Panc1 (cell line): ENCODE data around the gene SLC44A1. TPM values are rescaled to one million over a fixed set of nuclear protein-coding genes. Genes with fewer than 3 reads are reported as not detected.

Experiments used
- ATAC-seq: fragments of 200-7000 bp; cut with Tn5 transposase; 2 replicates; pipeline ENCODE4 v1.9.1; 2020; ENCODE audit warnings: mild to moderate bottlenecking, moderate library complexity
- BruUV-seq: library from RNA; stranded (reverse); fragments of 400-500 nt; replicated peaks from 2 replicates; lab custom pipeline; 2021; lab: Mats Ljungman, UMichigan
- CTCF ChIA-PET: fragments of 300-600 bp; sonication (Branson Sonifier 250); formaldehyde crosslinking; loops from one replicate; lab custom pipeline; 2022; ENCODE audit warnings: antibody characterized with exemption; lab: Charles Lee
- POLR2A ChIA-PET: fragments of 300-600 bp; sonication (Branson Sonifier 250); formaldehyde crosslinking; loops from one replicate; lab custom pipeline; 2022; ENCODE audit warnings: antibody characterized with exemption; lab: Charles Lee
- DNase-seq: peaks from one replicate; pipeline ENCODE4 v3.0.0-alpha.2; 2010; ENCODE audit warnings: low read depth, low spot score
- H3K27ac ChIP-seq: 2 replicates; pipeline ENCODE4 v1.5.1; 2011; ENCODE audit warnings: mild to moderate bottlenecking, low read length, inconsistent platforms
- H3K27me3 ChIP-seq: fragments of 200-500 bp; sonication (Bioruptor generic); 2 replicates; pipeline ENCODE4 v1.6.0; 2014; ENCODE audit warnings: low read length, inconsistent platforms; ENCODE audit not compliant: control insufficient read depth, insufficient read depth
- H3K36me3 ChIP-seq: fragments of 200-500 bp; sonication (Bioruptor generic); 2 replicates; pipeline ENCODE4 v1.5.1; 2014; ENCODE audit warnings: inconsistent platforms, mild to moderate bottlenecking, low read length, moderate library complexity; ENCODE audit not compliant: control insufficient read depth, insufficient read depth
- H3K4me1 ChIP-seq: 2 replicates; pipeline ENCODE4 v1.5.1; 2011; ENCODE audit warnings: inconsistent platforms, mild to moderate bottlenecking, low read length, moderate library complexity; ENCODE audit not compliant: control insufficient read depth, insufficient read depth
- H3K4me3 ChIP-seq, 2 experiments: 2 replicates each; pipeline ENCODE4 v1.5.1; 2011 to 2012; ENCODE audit warnings: low read depth in 2 of 2, low read length in 2 of 2, mild to moderate bottlenecking in 2 of 2, inconsistent platforms in 1 of 2, moderate library complexity in 1 of 2
- H3K9me3 ChIP-seq: fragments of 200-500 bp; sonication (Bioruptor generic); 2 replicates; pipeline ENCODE4 v1.5.1; 2014; ENCODE audit warnings: low read depth, mild to moderate bottlenecking, inconsistent platforms, low read length, moderate library complexity; ENCODE audit not compliant: control insufficient read depth, insufficient read depth
- CTCF ChIP-seq: fragments of 450-650 bp; IDR thresholded peaks from 2 replicates; pipeline ENCODE4 v1.5.1; 2017; ENCODE audit warnings: mild to moderate bottlenecking
- POLR2AphosphoS5 ChIP-seq: IDR thresholded peaks from 2 replicates; pipeline ENCODE4 v1.6.1; 2012; ENCODE audit warnings: mild to moderate bottlenecking, low read depth, low read length, moderate library complexity
- SIN3A ChIP-seq: IDR thresholded peaks from 2 replicates; pipeline ENCODE4 v1.6.1; 2012; ENCODE audit warnings: low read depth, mild to moderate bottlenecking, low read length, moderate library complexity, borderline replicate concordance; ENCODE audit not compliant: insufficient read depth
- TCF7L2 ChIP-seq: IDR thresholded peaks from 2 replicates; pipeline ENCODE4 v1.6.1; 2011; ENCODE audit warnings: mild to moderate bottlenecking, low read depth, low read length, inconsistent platforms
- in situ Hi-C: cut with HindIII; loops from 2 replicates; pipeline ENCODE4 v1.10.0; 2016; ENCODE audit warnings: low sequenced_read_pairs, low pct_unique_long_range_greater_than_20kb
- intact Hi-C: fragments of 100-400 bp; cut with micrococcal nuclease; formaldehyde crosslinking; loops from one replicate; pipeline ENCODE4 v1.10.0; 2022; ENCODE audit not compliant: unreplicated experiment
- total RNA-seq: library from RNA; stranded (reverse); gene quantifications from one replicate; pipeline ENCODE4 v1.2.1, GENCODE V29; 2021; ENCODE audit not compliant: unreplicated experiment
- TF ChIP-seq, protein P1 (sequence below), 2 experiments: IDR thresholded peaks; 2 replicates each; pipeline ENCODE4 v1.6.1; 2011 to 2012; ENCODE audit warnings: low read depth in 2 of 2, control low read depth in 1 of 2, low read length in 1 of 2, mild to moderate bottlenecking in 1 of 2, moderate library complexity in 1 of 2; ENCODE audit not compliant: insufficient read depth in 1 of 2

The SLC44A1 gene
- total RNA-seq, 1 experiment from 2014 or later: 8.7 TPM

- no peaks in the 10 kb centered on the region for H3K4me1 ChIP-seq
- ATAC-seq: no peak
- intact Hi-C loops (no loop called here), in situ Hi-C loops (no loop called here)
- H3K27ac ChIP-seq: no peak overlapping the region
- ChIA-PET CTCF (no interaction called here), POLR2A (no interaction called here)
- no peaks in the 10 kb centered on the region; the same call in 1 of the 2 replicates for H3K27me3 ChIP-seq
- no peak for DNase-seq
- no peaks in the 10 kb centered on the region for H3K36me3 ChIP-seq
- BruUV-seq: no TSS peak
- TF ChIP-seq, protein P1, sequence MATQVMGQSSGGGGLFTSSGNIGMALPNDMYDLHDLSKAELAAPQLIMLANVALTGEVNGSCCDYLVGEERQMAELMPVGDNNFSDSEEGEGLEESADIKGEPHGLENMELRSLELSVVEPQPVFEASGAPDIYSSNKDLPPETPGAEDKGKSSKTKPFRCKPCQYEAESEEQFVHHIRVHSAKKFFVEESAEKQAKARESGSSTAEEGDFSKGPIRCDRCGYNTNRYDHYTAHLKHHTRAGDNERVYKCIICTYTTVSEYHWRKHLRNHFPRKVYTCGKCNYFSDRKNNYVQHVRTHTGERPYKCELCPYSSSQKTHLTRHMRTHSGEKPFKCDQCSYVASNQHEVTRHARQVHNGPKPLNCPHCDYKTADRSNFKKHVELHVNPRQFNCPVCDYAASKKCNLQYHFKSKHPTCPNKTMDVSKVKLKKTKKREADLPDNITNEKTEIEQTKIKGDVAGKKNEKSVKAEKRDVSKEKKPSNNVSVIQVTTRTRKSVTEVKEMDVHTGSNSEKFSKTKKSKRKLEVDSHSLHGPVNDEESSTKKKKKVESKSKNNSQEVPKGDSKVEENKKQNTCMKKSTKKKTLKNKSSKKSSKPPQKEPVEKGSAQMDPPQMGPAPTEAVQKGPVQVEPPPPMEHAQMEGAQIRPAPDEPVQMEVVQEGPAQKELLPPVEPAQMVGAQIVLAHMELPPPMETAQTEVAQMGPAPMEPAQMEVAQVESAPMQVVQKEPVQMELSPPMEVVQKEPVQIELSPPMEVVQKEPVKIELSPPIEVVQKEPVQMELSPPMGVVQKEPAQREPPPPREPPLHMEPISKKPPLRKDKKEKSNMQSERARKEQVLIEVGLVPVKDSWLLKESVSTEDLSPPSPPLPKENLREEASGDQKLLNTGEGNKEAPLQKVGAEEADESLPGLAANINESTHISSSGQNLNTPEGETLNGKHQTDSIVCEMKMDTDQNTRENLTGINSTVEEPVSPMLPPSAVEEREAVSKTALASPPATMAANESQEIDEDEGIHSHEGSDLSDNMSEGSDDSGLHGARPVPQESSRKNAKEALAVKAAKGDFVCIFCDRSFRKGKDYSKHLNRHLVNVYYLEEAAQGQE (IDR thresholded peaks at IDR 0.05; ENCODE audit: insufficient read depth in 1 of 2, low read depth in 2 of 2, low read length in 1 of 2): no peak
- TF ChIP-seq POLR2AphosphoS5 (no peak), TCF7L2 (no peak), SIN3A (no peak), CTCF (no peak)
- H3K4me3 ChIP-seq: no peak overlapping the region
- H3K9me3 ChIP-seq: no peaks in the 10 kb centered on the region
Observed at GRCh38 chr9:105236261-105236660, 8.2 kb upstream of the SLC44A1 start.

- Histone ChIP-seq H3K36me3 (no peaks in the 10 kb centered on the region), H3K4me3 (no peak overlapping the region), H3K27me3 (no peaks in the 10 kb centered on the region; the same call in 1 of the 2 replicates), H3K27ac (no peak overlapping the region), H3K4me1 (no peaks in the 10 kb centered on the region), H3K9me3 (no peaks in the 10 kb centered on the region)
- ChIA-PET CTCF (no interaction called here), POLR2A (no interaction called here)
- in situ Hi-C loops: no loop called here
- no peak for TF ChIP-seq POLR2AphosphoS5
- no peak for TF ChIP-seq CTCF
- TF ChIP-seq TCF7L2: no peak
- TF ChIP-seq, protein P1 (IDR thresholded peaks at IDR 0.05; ENCODE audit: insufficient read depth in 1 of 2, low read depth in 2 of 2, low read length in 1 of 2): no peak
- no peak for TF ChIP-seq SIN3A
- no TSS peak for BruUV-seq
- intact Hi-C loops: no loop called here
- ATAC-seq: no peak
- DNase-seq: no peak
Observed at GRCh38 chr9:105237246-105237645, 7.2 kb upstream of the SLC44A1 start.
